Measurements from ENCODE around the gene ABCA1. TPM values are rescaled to one million over a fixed set of nuclear protein-coding genes. Genes with fewer than 3 reads are reported as not detected.
A peak's percentile ranks its signal among the peaks of the same experiment; 100 is the strongest.

Gene ABCA1
- total RNA-seq, 1 experiment from 2014 or later = 0.76 TPM

- intact Hi-C loops (cut with micrococcal nuclease; ENCODE audit: unreplicated experiment) = loop anchor here (10.0 kb wide), 1 partner anchor 186 kb away; no protein-coding TSS in a partner anchor
- Mint-ChIP-seq H3K27ac (ENCODE audit: unreplicated experiment) (no peak overlapping the region), H3K27me3 (ENCODE audit: unreplicated experiment) (peaks cover 33% of the 10 kb centered on the region), H3K36me3 (ENCODE audit: insufficient read depth, unreplicated experiment) (peaks cover 11% of the 10 kb centered on the region), H3K4me1 (ENCODE audit: low read depth, unreplicated experiment) (no peaks in the 10 kb centered on the region), H3K4me3 (ENCODE audit: low read depth, unreplicated experiment) (peak overlapping the region; percentile 80), H3K9me3 (ENCODE audit: low read depth, unreplicated experiment) (no peaks in the 10 kb centered on the region)
- CTCF ChIA-PET = no interaction called here
- no TSS peak for BruUV-seq (replicated peaks)
- DNase-seq = no peak
- no peak for TF ChIP-seq CTCF (IDR thresholded peaks at IDR 0.05; ENCODE audit: unreplicated experiment)
Observed at GRCh38 chr9:104969116-104969515, 41.2 kb upstream of the ABCA1 start.

GRCh38 chr9:104968025-104968982, 40.3 kb upstream of the ABCA1 start:
- peaks cover 33% of the 10 kb centered on the region for H3K27me3 Mint-ChIP-seq (ENCODE audit: unreplicated experiment)
- intact Hi-C loops (cut with micrococcal nuclease; ENCODE audit: unreplicated experiment) = loop anchor here (10.0 kb wide), 1 partner anchor 186 kb away; no protein-coding TSS in a partner anchor
- BruUV-seq (replicated peaks) = no TSS peak
- no peak overlapping the region for H3K27ac Mint-ChIP-seq (ENCODE audit: unreplicated experiment)
- no peaks in the 10 kb centered on the region for H3K4me1 Mint-ChIP-seq (ENCODE audit: low read depth, unreplicated experiment)
- peak; percentile 76 for DNase-seq
- no peak for TF ChIP-seq CTCF (IDR thresholded peaks at IDR 0.05; ENCODE audit: unreplicated experiment)
- peak overlapping the region; percentile 80 for H3K4me3 Mint-ChIP-seq (ENCODE audit: low read depth, unreplicated experiment)
- H3K9me3 Mint-ChIP-seq (ENCODE audit: low read depth, unreplicated experiment) = no peaks in the 10 kb centered on the region
- CTCF ChIA-PET = interaction anchor here (0.7 kb wide), 2 partner anchors 105 to 193 kb away, joined by 6 read pairs; no protein-coding TSS in a partner anchor
- peaks cover 11% of the 10 kb centered on the region for H3K36me3 Mint-ChIP-seq (ENCODE audit: insufficient read depth, unreplicated experiment)

- no peak overlapping the region for H3K4me3 Mint-ChIP-seq (ENCODE audit: low read depth, unreplicated experiment)
- intact Hi-C loops (cut with micrococcal nuclease; ENCODE audit: unreplicated experiment) = loop anchor here (10.0 kb wide), 1 partner anchor 192 kb away; no protein-coding TSS in a partner anchor
- H3K4me1 Mint-ChIP-seq (ENCODE audit: low read depth, unreplicated experiment) = peaks cover 10% of the 10 kb centered on the region
- no TSS peak for BruUV-seq (replicated peaks)
- CTCF ChIA-PET = no interaction called here
- H3K36me3 Mint-ChIP-seq (ENCODE audit: insufficient read depth, unreplicated experiment) = peaks cover 2% of the 10 kb centered on the region
- no peak for TF ChIP-seq CTCF (IDR thresholded peaks at IDR 0.05; ENCODE audit: unreplicated experiment)
- H3K27ac Mint-ChIP-seq (ENCODE audit: unreplicated experiment) = no peak overlapping the region
- no peaks in the 10 kb centered on the region for H3K27me3 Mint-ChIP-seq (ENCODE audit: unreplicated experiment)
- DNase-seq = no peak
- H3K9me3 Mint-ChIP-seq (ENCODE audit: low read depth, unreplicated experiment) = no peaks in the 10 kb centered on the region
Observed at GRCh38 chr9:104963076-104963475, 35.1 kb upstream of the ABCA1 start.

- intact Hi-C loops (cut with micrococcal nuclease; ENCODE audit: unreplicated experiment) = loop anchor here (10.0 kb wide), 1 partner anchor 193 kb away; no protein-coding TSS in a partner anchor
- CTCF ChIA-PET = no interaction called here
Observed at GRCh38 chr9:104961701-104962359, 33.9 kb upstream of the ABCA1 start.

More at GRCh38 chr9:104961701-104962359, 33.9 kb upstream of the ABCA1 start:
- no TSS peak for BruUV-seq (replicated peaks)
- Mint-ChIP-seq H3K36me3 (ENCODE audit: insufficient read depth, unreplicated experiment) (no peaks in the 10 kb centered on the region), H3K4me3 (ENCODE audit: low read depth, unreplicated experiment) (no peak overlapping the region), H3K9me3 (ENCODE audit: low read depth, unreplicated experiment) (no peaks in the 10 kb centered on the region), H3K27ac (ENCODE audit: unreplicated experiment) (no peak overlapping the region), H3K27me3 (ENCODE audit: unreplicated experiment) (no peaks in the 10 kb centered on the region), H3K4me1 (ENCODE audit: low read depth, unreplicated experiment) (peaks cover 10% of the 10 kb centered on the region)
- no peak for DNase-seq
- TF ChIP-seq CTCF (IDR thresholded peaks at IDR 0.05; ENCODE audit: unreplicated experiment) = no peak

Data from Calu3 (cell line).